ENCODE measurements around the gene NACC1.

Gene NACC1

DNA sequence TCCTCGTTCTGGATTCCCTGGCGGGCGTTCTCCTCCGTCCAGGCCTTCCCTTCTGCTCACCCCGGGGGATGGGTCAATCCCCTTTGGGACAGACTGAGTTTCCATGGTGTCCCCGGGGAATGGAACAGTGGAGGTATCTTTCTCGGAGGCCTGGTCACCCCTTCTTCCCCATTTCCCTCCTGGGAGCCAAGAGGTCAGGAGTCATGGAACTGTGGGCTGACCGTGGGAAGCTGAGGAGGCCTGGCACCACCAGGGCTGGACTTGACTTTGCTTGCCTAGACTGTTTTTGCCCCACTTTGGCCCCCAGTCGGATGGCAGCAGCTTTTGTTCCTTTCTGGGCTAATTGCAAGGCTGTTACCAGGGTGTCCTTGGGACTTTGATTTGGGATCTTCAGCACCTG is 2.0 kb downstream of the NACC1 start:
- Histone ChIP-seq H2AFZ (ENCODE audit: low read length) (no peak overlapping the region), H3K4me3 (ENCODE audit: low read length) (no peak overlapping the region), H3K79me2 (ENCODE audit: low read length) (peaks cover 77% of the 10 kb centered on the region), H4K20me1 (ENCODE audit: insufficient read depth, low read length) (peaks cover 17% of the 10 kb centered on the region), H3K9me3 (replicated peaks; ENCODE audit: insufficient read depth, low read length) (no peaks in the 10 kb centered on the region), H3K9me2 (replicated peaks; ENCODE audit: insufficient read depth, low read length) (no peaks in the 10 kb centered on the region), H3K9ac (ENCODE audit: low read length) (no peak overlapping the region), H3K4me1 (ENCODE audit: low read length) (peaks cover 15% of the 10 kb centered on the region), H3K36me3 (replicated peaks; ENCODE audit: insufficient read depth, low read length) (no peaks in the 10 kb centered on the region), H3K27me3 (replicated peaks; ENCODE audit: insufficient read depth, low read length) (no peaks in the 10 kb centered on the region), H3K4me2 (ENCODE audit: low read depth, low read length) (no peak overlapping the region), H3F3A (ENCODE audit: insufficient read depth, low read length) (peaks cover 12% of the 10 kb centered on the region), H3K27ac (ENCODE audit: low read length) (no peak overlapping the region)
- DNase-seq = no peak
- TF ChIP-seq EZH2 (optimal IDR thresholded peaks at IDR 0.05; ENCODE audit: low read depth, low read length) (no peak), EZH2phosphoT487 (IDR thresholded peaks at IDR 0.05; ENCODE audit: low read length) (no peak)
- TF ChIP-seq, protein P1, sequence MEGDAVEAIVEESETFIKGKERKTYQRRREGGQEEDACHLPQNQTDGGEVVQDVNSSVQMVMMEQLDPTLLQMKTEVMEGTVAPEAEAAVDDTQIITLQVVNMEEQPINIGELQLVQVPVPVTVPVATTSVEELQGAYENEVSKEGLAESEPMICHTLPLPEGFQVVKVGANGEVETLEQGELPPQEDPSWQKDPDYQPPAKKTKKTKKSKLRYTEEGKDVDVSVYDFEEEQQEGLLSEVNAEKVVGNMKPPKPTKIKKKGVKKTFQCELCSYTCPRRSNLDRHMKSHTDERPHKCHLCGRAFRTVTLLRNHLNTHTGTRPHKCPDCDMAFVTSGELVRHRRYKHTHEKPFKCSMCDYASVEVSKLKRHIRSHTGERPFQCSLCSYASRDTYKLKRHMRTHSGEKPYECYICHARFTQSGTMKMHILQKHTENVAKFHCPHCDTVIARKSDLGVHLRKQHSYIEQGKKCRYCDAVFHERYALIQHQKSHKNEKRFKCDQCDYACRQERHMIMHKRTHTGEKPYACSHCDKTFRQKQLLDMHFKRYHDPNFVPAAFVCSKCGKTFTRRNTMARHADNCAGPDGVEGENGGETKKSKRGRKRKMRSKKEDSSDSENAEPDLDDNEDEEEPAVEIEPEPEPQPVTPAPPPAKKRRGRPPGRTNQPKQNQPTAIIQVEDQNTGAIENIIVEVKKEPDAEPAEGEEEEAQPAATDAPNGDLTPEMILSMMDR (IDR thresholded peaks at IDR 0.05; ENCODE audit: low read length) = no peak

DNA sequence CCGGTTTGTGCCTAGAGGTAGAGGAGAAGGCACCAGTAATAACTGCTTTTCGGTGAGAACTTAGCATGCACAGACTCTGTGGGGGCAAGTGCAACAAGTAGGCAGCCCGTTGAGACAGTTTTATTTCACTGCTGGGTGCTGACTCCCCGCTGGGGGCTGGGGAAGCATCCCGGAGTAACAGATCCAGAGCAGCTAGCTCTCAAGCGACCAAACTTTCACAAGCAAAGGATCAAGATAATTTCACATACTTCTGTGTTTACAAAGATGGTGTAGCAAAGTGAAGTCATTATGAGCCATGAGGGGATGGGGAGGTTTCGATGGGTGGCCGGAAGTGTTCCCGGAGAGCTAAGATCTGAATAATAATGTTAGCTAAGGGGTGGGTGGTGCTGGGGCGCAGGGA is 2.8 kb downstream of the NACC1 start:
- Histone ChIP-seq H3F3A (ENCODE audit: insufficient read depth, low read length) (peaks cover 12% of the 10 kb centered on the region), H3K79me2 (ENCODE audit: low read length) (peaks cover 71% of the 10 kb centered on the region), H3K9me2 (replicated peaks; ENCODE audit: insufficient read depth, low read length) (no peaks in the 10 kb centered on the region), H3K9me3 (replicated peaks; ENCODE audit: insufficient read depth, low read length) (no peaks in the 10 kb centered on the region), H3K27ac (ENCODE audit: low read length) (no peak overlapping the region), H3K4me2 (ENCODE audit: low read depth, low read length) (no peak overlapping the region), H2AFZ (ENCODE audit: low read length) (no peak overlapping the region), H3K36me3 (replicated peaks; ENCODE audit: insufficient read depth, low read length) (no peaks in the 10 kb centered on the region), H3K4me3 (ENCODE audit: low read length) (no peak overlapping the region), H3K27me3 (replicated peaks; ENCODE audit: insufficient read depth, low read length) (no peaks in the 10 kb centered on the region), H4K20me1 (ENCODE audit: insufficient read depth, low read length) (peaks cover 17% of the 10 kb centered on the region), H3K4me1 (ENCODE audit: low read length) (peaks cover 7% of the 10 kb centered on the region), H3K9ac (ENCODE audit: low read length) (no peak overlapping the region)
- TF ChIP-seq EZH2 (optimal IDR thresholded peaks at IDR 0.05; ENCODE audit: low read depth, low read length) (no peak), EZH2phosphoT487 (IDR thresholded peaks at IDR 0.05; ENCODE audit: low read length) (no peak)
- TF ChIP-seq, protein P1 (IDR thresholded peaks at IDR 0.05; ENCODE audit: low read length) = no peak
- no peak for DNase-seq

DNA sequence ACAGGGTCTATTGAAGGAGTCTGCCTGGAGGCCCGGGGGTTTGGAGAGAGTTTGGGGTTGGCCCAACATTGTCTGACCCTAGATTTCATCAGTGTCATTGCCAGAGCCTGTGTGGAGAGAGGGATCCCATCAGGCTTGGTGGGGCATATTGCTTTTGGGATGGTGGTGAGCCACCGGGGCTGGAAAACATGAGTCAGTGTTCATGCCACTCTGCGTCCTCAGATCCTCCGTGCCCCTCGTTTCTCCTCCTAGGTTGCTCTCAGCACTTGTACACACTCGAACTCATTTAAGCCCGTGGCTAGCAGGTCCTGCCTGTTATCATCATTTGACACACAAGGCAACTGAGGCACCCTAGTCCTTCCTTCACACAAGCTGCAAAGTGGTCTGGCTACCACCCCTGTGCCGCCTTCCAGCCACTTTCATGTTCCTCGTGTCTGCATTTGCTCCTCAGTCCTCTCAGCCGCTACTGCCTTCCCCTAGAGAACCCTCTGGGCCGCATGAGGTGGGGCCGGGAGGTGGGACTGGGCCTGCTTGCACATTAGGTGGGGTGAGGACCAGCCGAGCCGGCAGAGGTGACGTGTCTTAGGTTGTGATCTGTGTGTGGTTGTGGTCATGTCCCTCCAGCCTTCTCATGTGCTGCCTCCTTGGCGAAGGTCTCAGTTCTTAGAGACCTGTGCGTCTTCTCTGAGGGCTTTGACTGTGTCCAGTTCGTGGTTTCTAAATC is 3.6 kb downstream of the NACC1 start:
- Histone ChIP-seq H4K20me1 (ENCODE audit: insufficient read depth, low read length) (peaks cover 17% of the 10 kb centered on the region), H3K4me1 (ENCODE audit: low read length) (peaks cover 7% of the 10 kb centered on the region), H3F3A (ENCODE audit: insufficient read depth, low read length) (peaks cover 5% of the 10 kb centered on the region), H3K4me3 (ENCODE audit: low read length) (no peak overlapping the region), H3K9ac (ENCODE audit: low read length) (no peak overlapping the region), H3K79me2 (ENCODE audit: low read length) (peaks cover 70% of the 10 kb centered on the region), H2AFZ (ENCODE audit: low read length) (no peak overlapping the region), H3K27ac (ENCODE audit: low read length) (no peak overlapping the region), H3K36me3 (replicated peaks; ENCODE audit: insufficient read depth, low read length) (no peaks in the 10 kb centered on the region), H3K9me2 (replicated peaks; ENCODE audit: insufficient read depth, low read length) (no peaks in the 10 kb centered on the region), H3K9me3 (replicated peaks; ENCODE audit: insufficient read depth, low read length) (no peaks in the 10 kb centered on the region), H3K4me2 (ENCODE audit: low read depth, low read length) (no peak overlapping the region), H3K27me3 (replicated peaks; ENCODE audit: insufficient read depth, low read length) (no peaks in the 10 kb centered on the region)
- no peak for DNase-seq
- TF ChIP-seq EZH2phosphoT487 (IDR thresholded peaks at IDR 0.05; ENCODE audit: low read length) (no peak), EZH2 (optimal IDR thresholded peaks at IDR 0.05; ENCODE audit: low read depth, low read length) (no peak)
- TF ChIP-seq, protein P1 (IDR thresholded peaks at IDR 0.05; ENCODE audit: low read length) = no peak

Measured in MM.1S (cell line).